Ramos (cell line): ENCODE measurements around the gene SEPTIN2.
"Not testable (repeated sequence)": the region's sequence is repeated elsewhere in the genome, so short reads cannot be mapped to it uniquely, and the experiment has no call there.

Source experiments
- in situ Hi-C: fragments of 300-500 bp; cut with MboI; formaldehyde crosslinking; loops from one replicate; pipeline ENCODE4 v1.14.3; 2022; ENCODE audit warnings: low sequenced_read_pairs; ENCODE audit not compliant: unreplicated experiment

Gene SEPTIN2

GRCh38 chr2:241312082-241312481, 3.6 kb upstream of the SEPTIN2 start:
- in situ Hi-C loops, result no loop called here

GRCh38 chr2:241313543-241314095, 2.1 kb upstream of the SEPTIN2 start:
- in situ Hi-C loops, result no loop called here

- in situ Hi-C loops, result no loop called here
These were observed 1.3 kb upstream of the SEPTIN2 start for GRCh38 chr2:241314226-241315092.

GRCh38 chr2:241315093-241315878, 439 bp upstream of the SEPTIN2 start, which contains the start of gene HDLBP:
HDLBP (minus strand) TSS chr2:241315672; CDS start chr2:241266869, 48,803 bp downstream.
- in situ Hi-C loops, result no loop called here

- in situ Hi-C loops, result no loop called here
These were observed 1.1 kb downstream of the SEPTIN2 start for GRCh38 chr2:241316825-241317224.

- in situ Hi-C loops, result no loop called here
These were observed 1.7 kb downstream of the SEPTIN2 start for GRCh38 chr2:241317391-241317790.

GRCh38 chr2:241318830-241319229, 3.1 kb downstream of the SEPTIN2 start:
- in situ Hi-C loops, result not testable (repeated sequence)

- in situ Hi-C loops, result no loop called here
These were observed 4.7 kb downstream of the SEPTIN2 start for GRCh38 chr2:241320394-241320793.

GRCh38 chr2:241321033-241321432, 5.3 kb downstream of the SEPTIN2 start:
- in situ Hi-C loops, result no loop called here

- in situ Hi-C loops, result no loop called here
These were observed 6.2 kb downstream of the SEPTIN2 start for GRCh38 chr2:241321886-241322285.

GRCh38 chr2:241323778-241324177, 8.1 kb downstream of the SEPTIN2 start:
- in situ Hi-C loops, result no loop called here

GRCh38 chr2:241324775-241325174, 9.1 kb downstream of the SEPTIN2 start:
- in situ Hi-C loops, result no loop called here

GRCh38 chr2:241325257-241325656, 9.5 kb downstream of the SEPTIN2 start:
- in situ Hi-C loops, result no loop called here

- in situ Hi-C loops, result no loop called here
These were observed 14.2 kb downstream of the SEPTIN2 start for GRCh38 chr2:241329669-241330615.

GRCh38 chr2:241330616-241330981, 14.9 kb downstream of the SEPTIN2 start:
- in situ Hi-C loops, result no loop called here

GRCh38 chr2:241334813-241335212, 19.1 kb downstream of the SEPTIN2 start:
- in situ Hi-C loops, result no loop called here

GRCh38 chr2:241339839-241340630, 24.3 kb downstream of the SEPTIN2 start:
- in situ Hi-C loops, result no loop called here

- in situ Hi-C loops, result no loop called here
These were observed 25.0 kb downstream of the SEPTIN2 start for GRCh38 chr2:241340631-241341163.
